Stimulated activated CD4-positive, alpha-beta T cell treated with anti-CD3 and anti-CD28 coated beads, Interleukin-12 subunit alpha, Interleukin-12 subunit beta, amount 100 ng/mL, for 4 hours (primary cell): ENCODE data around the gene PSMD5.
"Not testable (repeated sequence)": the region's sequence is repeated elsewhere in the genome, so short reads cannot be mapped to it uniquely, and the experiment has no call there.

Source experiments
- DNase-seq: peaks from one replicate; pipeline ENCODE4 v3.0.0-alpha.2; 2020

PSMD5 gene

GRCh38 chr9:120854596-120855327 is 12.0 kb upstream of the PSMD5 start:
- DNase-seq: no peak

- DNase-seq: no peak
Measured at GRCh38 chr9:120853198-120853597, 10.5 kb upstream of the PSMD5 start.

- DNase-seq: no peak
Measured at GRCh38 chr9:120852240-120853010, 9.7 kb upstream of the PSMD5 start.

GRCh38 chr9:120851449-120851848 is 8.7 kb upstream of the PSMD5 start:
- no peak for DNase-seq

GRCh38 chr9:120850315-120850714 is 7.6 kb upstream of the PSMD5 start:
- no peak for DNase-seq

GRCh38 chr9:120846906-120847305 is 4.2 kb upstream of the PSMD5 start:
- no peak for DNase-seq

DNA sequence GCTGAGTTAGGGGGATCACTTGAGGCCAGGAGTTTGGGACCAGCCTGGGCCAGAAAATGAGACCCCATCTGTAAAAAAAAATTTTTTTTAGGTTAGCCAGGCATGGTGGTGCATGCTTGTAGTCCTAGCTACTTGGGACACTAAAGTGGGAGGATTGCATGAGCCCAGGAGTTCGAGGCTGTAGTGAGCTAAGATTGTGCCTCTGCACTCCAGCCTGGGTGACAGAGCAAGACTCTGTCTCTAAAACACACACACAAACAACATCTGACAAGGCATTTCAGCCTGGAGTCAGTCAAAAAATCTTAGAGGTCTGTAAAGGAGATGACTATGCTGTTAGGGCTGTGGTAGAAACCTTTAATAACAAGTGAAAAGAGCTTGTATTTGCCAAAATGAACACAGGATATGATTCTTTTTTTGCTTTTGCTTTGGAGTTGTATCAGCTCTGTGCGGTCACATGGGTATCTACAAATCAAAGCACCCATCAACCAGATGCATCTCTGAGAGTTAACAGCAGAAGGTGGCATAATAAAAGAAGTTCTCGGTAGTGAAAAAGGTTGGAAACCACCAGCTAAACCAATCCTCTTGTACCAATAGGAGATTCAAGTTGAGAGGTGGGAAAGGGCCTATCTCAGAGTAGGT is 3.6 kb upstream of the PSMD5 start:
- DNase-seq: no peak

- DNase-seq: peak; percentile 22
Measured at GRCh38 chr9:120845255-120845654, 2.5 kb upstream of the PSMD5 start.

- no peak for DNase-seq
Measured at GRCh38 chr9:120841930-120842684, 615 bp downstream of the PSMD5 start.

- no peak for DNase-seq
Measured at GRCh38 chr9:120839146-120839545, 3.6 kb downstream of the PSMD5 start.

DNA sequence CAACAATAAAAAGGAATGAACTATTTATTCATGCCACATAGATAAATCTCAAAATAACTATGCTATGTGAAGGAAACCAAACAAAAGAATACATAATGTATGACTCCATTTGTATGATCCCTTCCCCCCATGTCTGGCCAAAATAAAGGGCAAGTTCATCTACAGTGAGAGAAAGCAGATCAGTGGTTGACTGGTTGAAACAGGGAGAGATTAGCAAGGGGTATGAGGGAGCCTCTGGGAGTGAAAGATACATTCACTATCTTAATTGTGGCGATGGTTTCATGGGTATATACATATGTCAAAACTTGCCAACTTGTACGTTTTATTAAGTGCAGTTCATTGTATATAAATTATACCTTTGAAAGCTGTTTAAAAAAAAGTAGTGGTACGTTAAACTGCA is 4.8 kb downstream of the PSMD5 start:
- no peak for DNase-seq

- no peak for DNase-seq
Measured at GRCh38 chr9:120833325-120833724, 9.4 kb downstream of the PSMD5 start.

DNA sequence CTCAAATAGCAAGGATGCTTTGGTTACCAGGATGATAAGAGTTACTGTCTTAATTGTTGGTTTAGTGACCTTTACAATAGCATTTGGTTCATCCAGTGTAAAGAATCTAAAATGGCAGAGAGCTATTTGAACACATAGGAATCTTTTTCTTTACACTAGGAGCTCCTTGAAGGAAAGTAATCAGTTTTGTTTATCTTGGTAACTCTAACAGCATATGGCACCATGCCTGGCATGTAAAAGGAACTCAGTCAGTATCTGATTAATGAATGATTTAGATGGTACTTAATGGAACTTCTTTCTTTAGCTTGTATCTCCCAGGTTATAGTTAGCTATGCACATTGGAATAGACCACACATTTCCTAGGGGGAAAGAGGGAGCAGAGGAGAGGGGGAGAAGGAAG is 9.9 kb downstream of the PSMD5 start:
- no peak for DNase-seq

DNA sequence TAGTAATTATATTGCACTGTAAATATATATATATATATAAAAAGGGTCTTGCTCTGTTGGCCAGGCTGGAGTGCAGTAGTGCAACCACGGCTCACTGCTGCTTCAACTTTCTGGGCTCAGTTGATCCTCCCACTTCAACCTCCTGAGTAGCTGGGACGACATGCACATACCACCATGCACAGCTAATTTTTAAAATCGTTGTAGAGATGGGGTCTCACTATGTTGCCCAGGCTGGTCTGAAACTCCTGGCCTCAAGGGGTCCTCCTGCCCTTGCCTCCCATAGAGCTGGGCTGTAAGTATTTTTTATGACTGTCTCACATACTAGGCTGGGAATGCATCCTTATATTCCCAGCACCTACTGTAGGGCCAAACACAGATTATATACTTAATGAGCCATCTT is 11.9 kb downstream of the PSMD5 start:
- DNase-seq: no peak

GRCh38 chr9:120830151-120830550 is 12.6 kb downstream of the PSMD5 start:
- DNase-seq: no peak

DNA sequence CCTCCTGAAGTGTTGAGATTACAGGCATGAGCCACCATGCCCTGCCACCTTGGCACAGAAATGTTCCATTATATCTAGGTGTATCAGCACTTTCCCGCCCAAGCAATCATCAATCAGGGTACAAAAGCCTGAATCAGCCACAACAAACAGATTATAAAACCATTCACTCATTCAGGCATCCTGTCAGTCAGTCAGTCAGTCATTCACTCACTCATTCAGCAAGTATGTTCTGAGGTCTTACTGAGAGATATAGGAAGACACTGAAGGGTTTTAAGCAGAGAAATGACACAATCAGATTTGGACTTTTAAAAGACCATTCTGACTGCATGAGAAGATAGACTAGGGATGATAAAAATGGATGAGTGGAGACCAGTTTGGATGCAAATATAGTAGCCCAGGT is 13.1 kb downstream of the PSMD5 start:
- no peak for DNase-seq

GRCh38 chr9:120820095-120820494 is 22.6 kb downstream of the PSMD5 start:
- DNase-seq: no peak

DNA sequence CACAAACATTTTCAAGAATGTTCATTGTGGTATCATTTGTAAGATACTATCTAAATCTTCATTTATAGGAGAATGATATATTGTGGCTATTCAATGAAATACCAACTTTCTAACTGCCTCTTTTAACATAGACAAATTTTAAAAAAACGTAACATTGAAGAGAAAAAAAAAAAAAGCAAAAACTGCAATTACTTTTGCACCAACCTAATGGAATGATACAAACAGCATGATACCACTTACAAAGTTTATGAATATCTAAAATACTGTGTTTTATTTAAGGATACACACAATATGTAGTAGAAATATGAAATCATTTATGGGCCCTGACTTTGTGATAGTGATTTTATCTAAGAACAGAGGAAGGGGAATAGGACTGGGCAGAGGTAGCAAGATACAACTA is 24.1 kb downstream of the PSMD5 start:
- DNase-seq: no peak

- DNase-seq: no peak
Measured at GRCh38 chr9:120815075-120815474, 27.6 kb downstream of the PSMD5 start.

DNA sequence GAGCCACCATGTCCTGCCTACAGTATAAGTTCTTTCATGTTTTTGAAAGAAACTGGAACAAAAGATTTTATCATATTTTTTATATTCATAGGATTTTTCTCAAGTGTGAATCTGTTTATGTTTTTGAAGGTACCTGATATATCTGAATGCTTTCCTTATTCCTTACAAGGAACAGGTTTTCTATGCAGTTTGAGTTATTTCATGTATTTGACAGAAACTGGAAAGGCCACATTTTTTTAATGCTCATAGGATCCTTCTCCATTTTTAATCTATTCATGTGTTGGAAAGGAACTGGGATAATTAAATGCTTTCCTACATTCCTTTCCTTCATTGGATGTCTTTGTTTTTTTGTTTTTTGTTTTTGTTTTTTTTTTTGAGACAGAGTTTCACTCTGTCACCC is 33.8 kb downstream of the PSMD5 start:
- DNase-seq: no peak

DNA sequence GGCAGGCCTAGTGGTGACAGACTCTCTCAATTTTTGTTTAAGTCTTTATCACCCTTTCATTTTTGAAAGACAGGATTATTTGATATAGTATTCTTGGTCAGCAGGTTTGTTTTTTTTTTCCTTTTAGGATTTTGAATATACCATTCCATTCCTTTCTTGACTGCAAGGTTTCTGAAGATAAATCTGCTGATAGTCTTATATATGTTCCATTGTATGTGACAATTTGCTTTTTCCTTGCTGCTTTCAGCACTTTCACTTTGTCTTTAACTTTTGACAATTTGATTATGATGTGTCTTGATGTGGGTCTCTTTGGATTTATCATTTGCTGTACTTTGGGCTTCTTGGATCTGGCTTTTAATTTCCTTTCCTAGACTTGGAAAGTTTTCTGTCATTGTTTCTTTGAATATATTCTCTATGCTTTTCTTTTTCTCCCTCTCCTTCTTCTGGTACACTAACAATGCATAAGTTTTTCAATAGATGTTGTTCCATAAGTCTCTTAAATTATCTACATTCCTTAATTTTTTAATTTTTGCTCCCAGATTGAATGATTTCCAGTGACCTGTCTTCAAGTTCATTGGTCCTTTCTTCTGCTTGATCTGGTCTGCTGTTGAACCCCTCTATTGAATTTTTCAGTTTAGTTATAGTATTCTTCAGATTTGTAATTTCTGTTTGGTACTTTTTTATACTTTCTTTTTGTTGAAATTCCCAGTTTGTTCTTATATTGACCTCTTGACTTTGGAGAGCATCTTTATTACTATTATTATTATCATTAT is 34.9 kb downstream of the PSMD5 start:
- DNase-seq: no peak

DNA sequence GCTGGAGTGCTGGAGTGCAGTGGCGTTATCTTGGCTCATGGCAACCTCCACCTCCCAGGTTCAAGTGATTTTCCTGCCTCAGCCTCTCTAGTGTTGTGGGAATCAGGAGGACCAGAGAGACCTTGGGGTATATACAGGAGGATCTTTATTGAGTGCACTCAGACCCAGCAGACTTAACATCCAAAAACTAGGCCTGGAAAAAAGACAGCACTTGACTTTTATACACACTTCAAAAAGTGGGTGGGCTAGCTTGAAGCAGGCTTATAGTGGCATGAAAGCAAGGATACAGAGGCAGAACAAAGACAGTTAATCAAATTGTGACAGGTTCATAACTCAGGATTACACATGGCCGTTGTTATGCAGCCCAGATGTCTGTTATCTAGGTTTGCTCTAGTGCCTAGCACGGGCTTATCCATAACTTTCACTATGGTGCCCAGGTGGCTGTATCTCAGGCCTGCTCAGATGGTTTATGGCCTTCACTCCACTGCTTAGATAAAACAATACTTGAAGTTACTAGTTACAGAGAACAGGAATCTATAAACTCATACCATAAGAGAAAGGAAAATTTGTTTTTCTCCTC is 37.8 kb downstream of the PSMD5 start:
- DNase-seq: not testable (repeated sequence)
